ENCODE results near the gene ARHGAP15. TPM values are rescaled to one million over a fixed set of nuclear protein-coding genes. Genes with fewer than 3 reads are reported as not detected.

ARHGAP15 gene
- total RNA-seq, 2 experiments from 2014 or later = 72.1 to 98.4 TPM

GRCh38 chr2:143545059-143545948, 416.1 kb downstream of the ARHGAP15 start:
- Histone ChIP-seq H4K20me1 (ENCODE audit: insufficient read depth, low read length) (no peaks in the 10 kb centered on the region), H3K4me2 (ENCODE audit: low read length) (no peak overlapping the region), H3K9me3 (ENCODE audit: low read length) (no peaks in the 10 kb centered on the region), H3K4me3 (ENCODE audit: low read depth, low read length, poor library complexity, severe bottlenecking) (no peak overlapping the region), H2AFZ (ENCODE audit: low read length) (no peak overlapping the region), H3K36me3 (ENCODE audit: insufficient read depth, low read length) (no peaks in the 10 kb centered on the region; the same call in 1 of the 2 replicates), H3K4me1 (ENCODE audit: insufficient read depth, low read length, poor library complexity, severe bottlenecking) (no peaks in the 10 kb centered on the region), H3K27ac (ENCODE audit: low read depth, low read length, poor library complexity, severe bottlenecking) (no peak overlapping the region), H3K79me2 (ENCODE audit: insufficient read depth, low read depth, low read length) (no peaks in the 10 kb centered on the region), H3K9me2 (ENCODE audit: insufficient read depth, low read length) (no peaks in the 10 kb centered on the region)
- TF ChIP-seq CTCF (conservative IDR thresholded peaks at IDR 0.05; ENCODE audit: low read length) (no peak), EZH2phosphoT487 (IDR thresholded peaks at IDR 0.05; ENCODE audit: borderline replicate concordance, low read depth, low read length) (no peak)
- intact Hi-C loops (cut with micrococcal nuclease; ENCODE audit: unreplicated experiment) = no loop called here
- BruUV-seq (replicated peaks) = no TSS peak
- no peak for DNase-seq (ENCODE audit: low spot score)
- CTCF ChIA-PET (ENCODE audit: unreplicated experiment) = no interaction called here
- POLR2A ChIA-PET = interaction anchor here (0.6 kb wide), 1 partner anchor 9 kb away, joined by 4 read pairs; no protein-coding TSS in a partner anchor

- no TSS peak for BruUV-seq (replicated peaks)
- CTCF ChIA-PET (ENCODE audit: unreplicated experiment) = no interaction called here
Measured at GRCh38 chr2:143545949-143546255, 416.7 kb downstream of the ARHGAP15 start.

More at GRCh38 chr2:143545949-143546255, 416.7 kb downstream of the ARHGAP15 start:
- Histone ChIP-seq H3K9me3 (ENCODE audit: low read length) (no peaks in the 10 kb centered on the region), H3K4me2 (ENCODE audit: low read length) (no peak overlapping the region), H3K36me3 (ENCODE audit: insufficient read depth, low read length) (no peaks in the 10 kb centered on the region; the same call in 1 of the 2 replicates), H4K20me1 (ENCODE audit: insufficient read depth, low read length) (no peaks in the 10 kb centered on the region), H3K4me3 (ENCODE audit: low read depth, low read length, poor library complexity, severe bottlenecking) (no peak overlapping the region), H3K9me2 (ENCODE audit: insufficient read depth, low read length) (no peaks in the 10 kb centered on the region), H2AFZ (ENCODE audit: low read length) (no peak overlapping the region), H3K4me1 (ENCODE audit: insufficient read depth, low read length, poor library complexity, severe bottlenecking) (no peaks in the 10 kb centered on the region), H3K27ac (ENCODE audit: low read depth, low read length, poor library complexity, severe bottlenecking) (no peak overlapping the region), H3K79me2 (ENCODE audit: insufficient read depth, low read depth, low read length) (no peaks in the 10 kb centered on the region)
- intact Hi-C loops (cut with micrococcal nuclease; ENCODE audit: unreplicated experiment) = no loop called here
- POLR2A ChIA-PET = interaction anchor here (0.6 kb wide), 1 partner anchor 9 kb away, joined by 4 read pairs; no protein-coding TSS in a partner anchor
- DNase-seq (ENCODE audit: low spot score) = no peak
- TF ChIP-seq CTCF (conservative IDR thresholded peaks at IDR 0.05; ENCODE audit: low read length) (no peak), EZH2phosphoT487 (IDR thresholded peaks at IDR 0.05; ENCODE audit: borderline replicate concordance, low read depth, low read length) (no peak)

All from OCI-LY7 (cell line).